HuH-7.5 (cell line): ENCODE results near the gene SASH3.

Experiments used
- DNase-seq: peaks from one replicate; pipeline ENCODE4 v3.0.0; 2011; ENCODE audit warnings: low spot score

SASH3 gene

GRCh38 chrX:129759576-129760061, 20.1 kb upstream of the SASH3 start:
- no peak for DNase-seq

DNA sequence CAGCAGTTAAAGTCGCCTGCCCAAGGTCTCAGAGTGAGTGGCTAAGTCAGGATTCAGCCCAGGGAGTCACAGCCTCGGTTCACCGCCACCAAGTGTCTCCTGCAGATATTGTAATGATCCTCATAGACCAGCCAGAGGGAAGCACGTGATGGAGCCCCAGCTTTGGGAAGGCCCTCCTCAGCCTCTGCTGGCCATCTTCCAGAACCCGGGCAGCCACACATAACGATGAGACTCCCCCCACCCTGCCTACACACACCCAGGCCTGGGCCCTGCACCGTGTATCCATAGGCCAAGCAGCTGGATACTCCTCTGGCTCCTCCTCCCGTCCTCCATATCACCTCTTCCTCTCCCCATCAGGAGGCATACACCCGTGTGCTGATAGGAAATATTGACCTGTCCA, 19.6 kb upstream of the SASH3 start:
- no peak for DNase-seq

DNA sequence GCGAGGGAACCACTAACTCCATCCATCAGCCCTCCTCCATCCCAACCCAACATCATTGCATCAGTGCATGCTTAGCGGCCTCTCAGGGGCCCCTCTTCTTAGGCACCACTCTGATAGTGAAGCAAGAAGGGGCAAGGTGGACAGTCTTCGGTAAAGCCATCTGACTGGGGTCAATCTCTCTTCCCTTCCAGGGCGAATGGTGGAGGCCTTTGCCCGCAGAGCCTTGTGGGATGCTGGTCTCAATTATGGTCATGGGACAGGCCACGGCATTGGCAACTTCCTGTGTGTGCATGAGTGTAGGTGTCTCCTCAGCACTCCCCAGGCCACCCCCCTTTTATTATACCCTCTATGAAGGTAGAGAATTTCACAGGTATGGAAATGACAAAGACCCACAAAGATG, 18.8 kb upstream of the SASH3 start:
- no peak for DNase-seq

DNA sequence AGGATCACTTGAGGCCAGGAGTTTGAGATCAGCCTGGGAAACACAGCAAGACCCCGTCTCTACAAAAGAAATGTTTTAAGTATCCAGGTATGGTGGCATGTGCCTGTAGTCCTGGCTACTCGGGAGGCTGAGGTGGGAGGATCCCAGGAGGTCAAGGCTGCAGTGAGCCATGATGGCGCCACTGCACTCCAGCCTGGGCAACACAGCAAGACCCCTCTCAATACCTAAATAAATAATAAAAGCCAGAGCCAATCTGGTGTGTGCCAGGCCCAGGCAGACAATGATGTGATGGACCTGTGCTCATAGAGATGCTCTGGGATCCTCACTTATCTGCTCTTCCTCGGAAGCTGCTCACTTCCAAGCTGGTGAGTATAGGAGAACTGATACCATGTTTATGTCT, 18.2 kb upstream of the SASH3 start:
- no peak for DNase-seq

GRCh38 chrX:129762448-129762847, 17.3 kb upstream of the SASH3 start:
- DNase-seq: no peak

- DNase-seq: no peak
These were observed 16.1 kb upstream of the SASH3 start for GRCh38 chrX:129763666-129764065.

GRCh38 chrX:129768186-129768585, 11.6 kb upstream of the SASH3 start:
- DNase-seq: no peak

GRCh38 chrX:129768586-129769466, 10.9 kb upstream of the SASH3 start:
- DNase-seq: no peak

- DNase-seq: no peak
These were observed 10.1 kb upstream of the SASH3 start for GRCh38 chrX:129769467-129770154.

DNA sequence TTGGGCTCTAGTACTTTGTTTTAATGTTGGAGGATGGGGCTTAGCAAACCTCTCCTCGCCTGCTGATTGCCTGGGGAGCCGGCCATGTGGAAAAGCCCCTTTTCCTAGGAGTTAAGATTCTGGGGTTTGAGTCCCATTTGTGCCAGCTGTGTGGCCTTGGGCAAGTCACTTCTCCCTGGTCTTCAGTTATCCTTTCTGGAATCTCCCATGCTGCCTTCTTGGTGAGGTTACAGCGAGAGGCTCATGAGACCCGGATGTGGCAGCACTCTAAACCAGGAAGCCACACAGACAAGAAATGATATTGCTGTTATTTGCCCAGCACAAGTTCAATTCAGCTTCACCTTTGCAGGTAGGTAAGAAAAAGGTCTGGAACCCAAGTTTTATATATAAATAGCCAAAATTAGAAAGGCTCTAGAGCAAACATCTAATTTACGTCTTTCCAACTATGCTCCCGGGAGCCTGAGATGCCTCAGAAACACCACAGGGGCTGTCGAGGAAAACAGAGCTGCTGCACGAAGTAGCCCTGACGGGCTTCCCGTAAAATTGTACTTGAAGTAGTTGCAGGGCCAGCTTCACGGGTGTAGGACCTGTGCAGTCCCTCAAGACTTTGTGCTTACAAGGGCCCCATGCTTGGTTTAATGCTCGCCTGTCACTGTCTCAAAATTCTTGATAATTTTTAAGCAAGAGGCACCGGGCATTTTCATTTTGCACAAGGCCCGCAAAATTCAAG, 8.3 kb upstream of the SASH3 start:
- DNase-seq: no peak

DNA sequence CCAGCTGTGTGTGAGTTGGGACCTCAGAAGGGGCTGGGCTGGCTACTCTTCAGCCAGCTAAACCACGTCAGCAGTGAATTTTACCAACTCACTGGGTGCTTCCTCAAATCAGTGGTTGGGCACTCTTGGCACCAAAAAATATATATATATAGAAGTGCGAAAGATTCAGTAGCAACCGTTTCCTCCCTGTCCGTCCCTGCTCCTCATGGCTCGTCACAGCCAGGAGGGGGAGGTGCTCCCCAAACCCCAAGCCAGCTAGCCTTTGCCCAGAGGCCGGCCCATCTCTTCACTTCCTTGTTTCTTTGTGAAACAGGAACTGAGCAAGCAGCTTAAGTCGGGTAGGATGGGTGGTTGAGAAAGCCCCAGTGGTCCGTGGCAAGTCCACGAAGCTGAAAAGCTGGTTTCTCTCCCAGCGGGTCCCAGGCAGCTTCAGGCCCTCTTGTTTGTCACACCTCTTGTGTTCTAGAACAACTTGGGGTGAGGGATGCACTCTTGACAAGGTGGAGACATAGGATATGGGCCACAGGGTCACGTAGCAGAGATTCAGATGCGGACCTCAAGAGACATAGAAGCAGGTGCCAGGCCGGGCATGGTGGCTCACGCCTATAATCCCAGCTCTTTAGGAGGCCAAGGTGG, 6.8 kb upstream of the SASH3 start:
- no peak for DNase-seq

DNA sequence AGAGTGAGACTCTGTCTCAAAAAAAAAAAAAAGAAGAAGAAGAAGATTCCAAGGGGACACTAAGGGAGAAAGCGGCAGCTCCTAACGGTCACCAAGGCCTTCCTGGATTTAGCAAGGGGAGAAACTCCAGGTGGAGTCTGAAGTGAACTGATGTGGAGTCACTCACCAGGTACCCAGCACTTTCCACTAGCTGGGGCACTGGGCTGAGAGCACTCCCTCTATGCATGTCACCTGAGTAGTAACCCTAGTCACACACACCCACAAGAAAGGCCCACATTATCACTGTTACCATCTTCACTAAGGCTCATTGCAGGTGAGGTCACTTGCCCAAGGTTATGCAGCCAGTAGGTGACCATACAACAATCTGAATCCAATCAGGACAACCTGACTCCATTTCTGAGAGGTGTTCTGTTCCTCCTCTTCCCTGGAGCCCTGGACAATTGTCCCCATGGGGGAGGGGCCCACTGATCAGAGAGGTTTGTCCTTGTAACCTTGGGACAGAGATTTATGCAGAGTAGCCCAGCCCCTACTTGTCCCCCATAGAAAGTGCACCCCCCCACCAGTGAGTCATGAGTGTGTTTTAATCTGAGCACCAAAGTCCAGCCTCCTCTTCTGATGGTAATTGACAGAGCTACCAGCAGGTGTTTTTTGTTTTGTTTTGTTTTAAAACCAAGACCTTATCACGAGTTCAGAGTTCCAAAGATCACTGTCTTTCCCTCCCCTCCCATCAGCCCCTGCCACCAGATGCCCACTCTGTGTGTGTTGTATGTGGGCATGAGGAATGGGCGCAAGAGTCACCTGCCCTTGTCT, 5.9 kb upstream of the SASH3 start:
- no peak for DNase-seq

GRCh38 chrX:129777218-129778030, 2.3 kb upstream of the SASH3 start:
- DNase-seq: no peak

DNA sequence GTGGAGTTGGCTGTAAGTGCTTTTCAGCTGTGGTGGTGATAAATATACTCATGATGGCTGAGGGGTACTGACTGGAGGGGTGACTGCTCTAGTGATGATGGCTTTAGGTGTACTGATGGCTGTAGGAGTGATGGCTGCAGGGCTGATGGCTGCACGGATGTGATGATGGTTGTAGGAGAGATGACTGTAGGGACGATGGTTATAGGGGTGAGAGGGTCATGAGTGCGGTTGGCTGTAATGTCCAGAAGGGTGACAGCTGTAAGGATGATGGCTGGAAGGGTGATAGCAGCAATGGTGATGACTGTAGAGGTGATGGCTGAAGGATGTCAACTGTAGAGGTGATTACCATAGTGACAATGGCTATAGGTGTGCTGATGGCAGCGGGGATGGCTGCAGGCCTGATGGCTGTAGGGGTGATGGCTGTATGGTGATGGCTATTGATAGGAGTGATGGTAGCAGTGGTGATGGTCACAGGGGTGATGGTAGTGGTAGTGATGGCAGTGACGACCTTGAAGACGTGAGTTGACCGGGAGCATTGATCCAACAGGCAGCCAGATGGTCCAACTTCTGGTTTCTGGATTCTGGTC, 570 bp upstream of the SASH3 start:
- no peak for DNase-seq

DNA sequence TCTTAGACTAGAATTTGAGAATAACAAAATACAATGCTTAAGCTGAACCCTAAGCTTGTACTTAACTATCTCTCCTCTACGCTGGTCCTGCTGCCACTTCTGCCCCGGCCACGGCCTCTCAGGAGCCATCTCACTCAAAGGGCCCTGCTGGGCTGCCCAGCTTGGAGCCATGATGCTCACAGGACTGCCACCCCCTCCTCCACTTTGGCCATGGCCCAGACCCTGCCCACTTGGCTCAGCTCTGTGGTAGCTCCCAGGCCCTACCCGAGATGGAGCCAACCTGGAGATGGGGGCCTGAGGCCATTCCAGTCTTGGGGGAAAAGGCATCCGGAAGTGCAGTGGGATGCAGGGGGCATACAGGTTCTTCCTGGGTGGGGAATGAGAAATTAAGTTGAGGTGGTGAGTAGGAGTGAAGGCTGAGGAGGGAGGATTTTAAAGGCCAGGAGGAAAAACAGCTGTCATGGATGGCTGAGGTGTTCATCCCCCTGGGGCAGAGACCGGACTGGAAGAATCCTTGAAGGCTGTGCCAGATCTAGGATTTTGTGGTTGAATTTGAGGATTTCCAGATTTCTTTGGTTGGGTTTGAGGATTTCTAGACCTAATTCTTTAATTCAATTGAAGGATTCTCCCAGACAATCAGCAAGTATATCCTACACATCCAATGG, 824 bp downstream of the SASH3 start:
- DNase-seq: no peak

DNA sequence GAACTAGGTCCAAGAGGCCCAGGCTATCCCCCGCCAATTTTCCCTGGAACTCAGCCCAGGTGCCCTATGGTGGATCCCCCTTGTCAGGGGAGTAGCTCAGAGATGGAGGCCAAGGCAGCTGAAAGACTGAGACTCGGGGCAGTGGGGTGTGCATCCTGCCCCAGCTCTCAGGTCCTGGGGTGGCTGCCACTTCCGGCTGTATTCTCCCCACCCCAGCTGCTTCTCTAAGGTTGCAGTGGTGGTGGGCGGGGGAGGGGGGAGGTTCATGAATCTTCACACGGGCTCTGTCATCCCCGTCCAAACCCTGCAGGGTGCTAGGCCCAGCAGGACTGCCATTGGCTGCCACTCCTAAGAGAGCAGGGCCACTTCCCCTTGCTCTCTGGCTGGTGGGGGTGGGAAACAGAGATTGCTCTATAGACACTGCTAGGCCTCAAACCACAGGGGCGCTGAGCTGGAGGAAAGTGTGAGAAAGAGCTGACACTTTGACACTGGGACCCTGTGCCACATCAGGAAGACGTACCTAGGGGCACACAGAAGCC, 1.5 kb downstream of the SASH3 start:
- DNase-seq: no peak

DNA sequence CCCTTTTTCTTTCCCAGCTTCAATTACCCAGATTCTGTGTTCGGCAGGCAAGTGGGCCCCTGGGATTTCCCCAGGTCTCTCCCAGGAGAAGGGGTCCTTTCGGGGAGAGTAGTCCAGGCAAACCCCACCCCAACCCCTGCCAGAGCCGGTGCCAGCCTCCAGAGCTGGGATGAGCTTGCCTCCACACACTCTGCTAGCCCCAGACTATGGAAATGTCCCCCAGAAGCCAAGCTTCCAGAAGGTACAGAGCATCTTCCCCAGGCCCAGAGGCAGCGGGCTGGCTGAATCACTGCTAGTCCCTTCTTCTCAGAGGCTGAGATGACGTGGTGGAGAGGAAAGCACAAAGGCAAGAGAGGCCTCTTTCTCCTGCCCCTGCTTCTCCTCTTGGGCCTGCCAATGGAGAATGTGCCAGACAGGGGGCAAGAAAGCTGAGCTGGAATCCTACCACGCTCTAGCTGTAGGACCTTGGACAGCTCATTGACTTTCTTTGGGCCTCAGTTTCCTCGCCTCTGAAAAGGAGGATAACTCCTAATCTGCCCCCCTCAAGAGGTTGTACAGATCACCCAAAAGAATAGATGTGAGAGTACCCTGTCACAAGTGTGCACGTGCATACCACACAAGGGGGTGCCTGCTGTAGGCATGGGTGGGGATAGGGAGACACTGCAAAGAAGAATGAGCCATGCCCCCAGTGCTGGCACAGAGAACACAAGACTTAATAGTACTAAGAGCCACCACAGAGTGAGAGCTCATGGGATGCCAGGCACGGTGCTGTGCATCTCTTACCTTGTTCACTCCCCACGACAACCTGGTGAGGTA, 2.1 kb downstream of the SASH3 start:
- DNase-seq: no peak

GRCh38 chrX:129782706-129783105, 3.0 kb downstream of the SASH3 start:
- DNase-seq: no peak
